Natural killer cell treated with Interleukin-12 subunit alpha and Interleukin-12 subunit beta and Interleukin-15 and Interleukin-18, amount 100 ng/mL, for 72 hours (primary cell): Measurements from ENCODE around the gene GLTP. TPM values are rescaled to one million over a fixed set of nuclear protein-coding genes. Genes with fewer than 3 reads are reported as not detected.
A peak's percentile ranks its signal among the peaks of the same experiment; 100 is the strongest.

Experiments
- ATAC-seq, 2 donors: fragments of 150-1000 bp; cut with Tn5 transposase in 1 of 2; sonication (Bioruptor Pico), chemical (Tn5 transposase) in 1 of 2; 2 replicates each; pipeline ENCODE4 v1.10.0; 2021
- DNase-seq: peaks from one replicate; pipeline ENCODE4 v3.0.0; 2022; ENCODE audit warnings: low spot score
- H3K27ac Mint-ChIP-seq, 2 donors: 1 replicate in 1 of 2; 2 replicates in 1 of 2; pipeline ENCODE4 v1.8.0; 2022; ENCODE audit warnings: mixed read lengths in 2 of 2, mild to moderate bottlenecking in 1 of 2, moderate library complexity in 1 of 2
- H3K27me3 Mint-ChIP-seq, 2 donors: 1 replicate in 1 of 2; 2 replicates in 1 of 2; pipeline ENCODE4 v1.8.0; 2022; ENCODE audit warnings: mixed read lengths in 2 of 2
- H3K36me3 Mint-ChIP-seq: one replicate; pipeline ENCODE4 v1.8.0; 2022; ENCODE audit warnings: mixed read lengths
- H3K4me1 Mint-ChIP-seq, 2 donors: 1 replicate in 1 of 2; 2 replicates in 1 of 2; pipeline ENCODE4 v1.8.0; 2022; ENCODE audit warnings: low read depth in 2 of 2, mixed read lengths in 2 of 2, mild to moderate bottlenecking in 1 of 2
- H3K4me3 Mint-ChIP-seq: one replicate; pipeline ENCODE4 v1.8.0; 2022; ENCODE audit warnings: mixed read lengths
- H3K9me3 Mint-ChIP-seq: 2 replicates; pipeline ENCODE4 v1.8.0; 2022; ENCODE audit warnings: mixed read lengths
- total RNA-seq, 2 donors: library from RNA; stranded (reverse); gene quantifications; one replicate each; pipeline ENCODE4 v1.2.3, GENCODE V29; 2022

GLTP gene
- total RNA-seq, 2 donors from 2014 or later, result 29.7 to 31.2 TPM

DNA sequence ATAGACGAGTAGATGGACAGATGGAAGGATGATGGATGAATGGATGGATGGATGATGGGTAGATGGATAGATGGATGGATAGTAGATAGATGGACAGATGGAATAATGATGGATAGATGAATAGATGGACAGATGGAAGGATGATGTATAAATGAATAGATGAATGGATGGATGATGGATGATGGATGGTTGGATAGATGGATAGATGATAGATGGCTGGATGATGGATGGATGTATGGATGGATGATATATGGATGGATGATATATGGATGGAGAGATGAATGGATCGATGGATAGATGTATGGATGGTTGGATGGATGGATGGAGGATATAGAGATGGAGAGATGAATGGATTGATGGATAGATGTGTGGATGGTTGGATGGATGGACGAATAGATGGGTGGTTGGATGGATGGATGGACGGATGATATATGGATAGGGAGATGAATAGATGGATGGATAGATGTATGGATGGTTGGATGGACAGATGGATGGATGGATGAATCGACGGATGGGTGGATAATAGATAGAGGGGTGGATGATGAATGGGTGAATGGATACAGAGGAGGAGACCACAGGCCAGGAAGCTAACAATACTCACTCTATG lies 66.4 kb downstream of the GLTP start:
- Mint-ChIP-seq H3K4me3 (no peak overlapping the region), H3K36me3 (no peaks in the 10 kb centered on the region), H3K27ac (no peak overlapping the region), H3K9me3 (no peaks in the 10 kb centered on the region), H3K27me3 (no peaks in the 10 kb centered on the region), H3K4me1 (no peaks in the 10 kb centered on the region)
- DNase-seq (no peak), ATAC-seq (no peak)

DNA sequence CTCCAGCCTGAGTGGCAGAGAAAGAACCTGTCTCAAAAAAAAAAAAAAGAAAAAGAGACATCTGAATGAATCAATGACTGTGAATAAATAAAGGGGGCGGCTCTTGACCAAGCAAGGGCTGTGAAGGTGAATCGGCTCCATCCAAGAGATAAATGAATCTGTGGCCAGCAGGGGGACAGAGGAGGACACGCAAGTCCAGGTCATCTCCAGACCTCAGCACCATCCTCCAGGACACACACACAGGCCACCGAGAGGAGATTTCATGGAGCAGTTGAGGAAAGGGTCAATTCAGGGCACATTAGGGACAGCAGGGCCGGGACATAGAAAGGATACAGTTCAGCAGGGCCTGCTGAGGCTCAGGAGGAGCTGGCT lies 68.7 kb downstream of the GLTP start:
- Mint-ChIP-seq H3K9me3 (no peaks in the 10 kb centered on the region), H3K4me1 (no peaks in the 10 kb centered on the region), H3K4me3 (no peak overlapping the region), H3K27me3 (no peaks in the 10 kb centered on the region), H3K27ac (no peak overlapping the region), H3K36me3 (no peaks in the 10 kb centered on the region)
- DNase-seq, result no peak
- ATAC-seq, result no peak

DNA sequence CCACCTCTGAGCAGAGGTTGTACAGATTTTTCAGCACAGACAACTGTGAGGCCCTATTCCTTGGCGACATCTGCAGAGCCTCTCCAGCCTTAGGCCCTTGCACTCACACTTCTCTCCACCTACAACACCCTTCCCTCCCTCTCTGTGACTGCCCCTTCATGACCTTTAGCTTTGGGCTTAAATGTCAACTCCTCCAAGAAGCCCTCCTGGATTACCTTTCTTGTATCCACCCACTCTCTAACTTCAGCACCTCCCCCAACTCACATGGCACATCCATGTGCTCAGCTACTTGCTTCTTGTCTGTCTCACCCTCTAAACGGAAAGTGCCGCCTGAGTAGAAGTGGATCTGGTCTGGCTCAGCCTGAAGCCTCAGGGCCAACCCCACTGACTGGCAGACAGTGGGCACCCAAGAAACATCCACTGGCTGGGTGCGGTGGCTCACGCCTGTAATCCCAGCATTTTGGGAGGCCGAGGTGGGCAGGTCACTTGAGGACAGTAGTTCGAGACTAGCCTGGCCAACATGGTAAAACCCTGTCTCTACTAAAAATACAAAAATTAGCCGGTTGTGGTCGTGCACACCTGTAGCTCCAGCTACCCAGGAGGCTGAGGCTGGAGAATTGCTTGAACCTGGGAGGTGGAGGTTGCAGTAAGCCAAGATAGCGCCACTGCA lies 69.3 kb downstream of the GLTP start:
- Mint-ChIP-seq H3K4me1 (no peaks in the 10 kb centered on the region), H3K27ac (no peak overlapping the region), H3K9me3 (no peaks in the 10 kb centered on the region), H3K36me3 (no peaks in the 10 kb centered on the region), H3K27me3 (no peaks in the 10 kb centered on the region), H3K4me3 (no peak overlapping the region)
- DNase-seq, result no peak
- no peak for ATAC-seq

DNA sequence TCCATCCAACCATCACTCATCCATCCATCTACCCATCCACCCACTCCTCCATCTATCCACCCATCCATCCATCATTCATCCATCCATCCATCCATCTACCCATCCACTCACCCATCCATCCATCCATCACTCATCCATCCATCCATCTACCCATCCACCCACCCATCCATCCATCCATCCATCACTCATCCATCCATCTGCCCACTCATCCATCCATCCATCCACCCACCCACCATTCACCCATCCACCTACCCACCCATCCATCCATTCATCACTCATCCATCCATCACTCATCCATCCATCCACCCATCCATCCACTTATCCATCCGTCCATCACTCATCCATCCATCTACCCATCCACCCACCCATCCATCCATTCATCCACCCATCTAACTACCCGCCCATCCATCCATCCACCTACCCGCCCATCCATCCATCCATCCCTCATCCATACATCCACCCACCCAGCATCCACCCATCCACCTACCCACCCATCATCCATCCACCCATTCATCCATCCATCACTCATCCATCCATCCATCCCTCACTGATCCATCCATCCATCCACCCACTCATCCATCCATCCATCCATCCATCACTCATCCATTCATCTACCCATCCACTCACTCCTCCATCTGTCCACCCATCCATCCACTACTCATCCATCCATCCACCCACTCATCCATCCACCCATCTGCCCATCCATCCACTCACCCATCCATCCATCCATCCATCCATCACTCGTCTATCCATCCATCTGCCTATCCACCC lies 71.3 kb downstream of the GLTP start:
- Mint-ChIP-seq H3K4me1 (no peaks in the 10 kb centered on the region), H3K9me3 (no peaks in the 10 kb centered on the region), H3K27me3 (no peaks in the 10 kb centered on the region), H3K4me3 (no peak overlapping the region), H3K36me3 (no peaks in the 10 kb centered on the region), H3K27ac (no peak overlapping the region)
- DNase-seq (no peak), ATAC-seq (no peak)

- Mint-ChIP-seq H3K9me3 (no peaks in the 10 kb centered on the region), H3K27me3 (no peaks in the 10 kb centered on the region), H3K4me1 (no peaks in the 10 kb centered on the region), H3K27ac (no peak overlapping the region), H3K36me3 (no peaks in the 10 kb centered on the region), H3K4me3 (no peak overlapping the region)
- no peak for ATAC-seq
- DNase-seq, result no peak
Observed at GRCh38 chr12:109807954-109808643, 72.2 kb downstream of the GLTP start.

DNA sequence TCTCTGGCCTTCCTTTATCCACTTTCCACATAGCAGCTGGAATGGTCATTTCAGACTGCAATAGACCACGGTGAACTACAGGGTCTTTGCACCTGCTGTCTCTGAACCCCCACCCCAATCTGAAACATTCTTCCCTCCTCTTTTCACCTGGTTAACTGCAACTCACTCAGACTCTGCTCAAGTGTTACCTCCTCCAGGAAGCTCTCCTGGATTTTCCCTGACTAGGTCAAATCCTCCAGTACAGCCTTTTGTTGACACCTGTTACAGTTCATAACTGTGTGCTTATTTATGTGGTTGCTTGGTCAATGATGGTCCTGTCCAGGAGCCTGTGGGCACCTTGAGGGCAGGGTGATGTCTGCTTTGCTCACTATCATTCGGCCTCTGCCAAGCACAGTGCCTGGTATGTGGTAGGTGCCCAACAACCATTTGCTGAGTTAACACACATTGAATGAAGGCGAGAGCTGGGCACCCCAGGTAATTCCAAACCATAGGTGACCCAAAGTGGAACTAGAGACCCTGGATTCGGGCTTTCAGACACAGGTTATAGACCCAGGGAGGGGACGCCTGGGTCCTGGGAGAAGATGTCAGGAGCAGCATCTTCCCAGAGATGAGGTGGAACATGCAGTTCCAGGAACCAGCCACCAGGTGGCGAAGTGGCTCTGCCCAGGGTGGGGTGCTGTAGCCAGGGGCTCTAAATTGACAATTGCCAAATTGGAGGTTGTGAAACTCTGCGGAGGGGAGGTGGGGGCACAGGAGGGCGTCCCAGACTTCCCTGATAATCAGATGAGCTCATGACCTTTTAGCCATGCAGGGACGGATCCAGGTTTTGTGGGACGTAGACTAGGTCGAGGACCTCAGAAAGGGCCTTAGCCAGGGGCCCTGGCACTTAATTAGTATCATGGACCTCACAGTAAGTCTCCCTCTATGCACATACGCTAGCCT lies 75.2 kb downstream of the GLTP start:
- Mint-ChIP-seq H3K4me1 (no peaks in the 10 kb centered on the region), H3K27ac (no peak overlapping the region)

DNA sequence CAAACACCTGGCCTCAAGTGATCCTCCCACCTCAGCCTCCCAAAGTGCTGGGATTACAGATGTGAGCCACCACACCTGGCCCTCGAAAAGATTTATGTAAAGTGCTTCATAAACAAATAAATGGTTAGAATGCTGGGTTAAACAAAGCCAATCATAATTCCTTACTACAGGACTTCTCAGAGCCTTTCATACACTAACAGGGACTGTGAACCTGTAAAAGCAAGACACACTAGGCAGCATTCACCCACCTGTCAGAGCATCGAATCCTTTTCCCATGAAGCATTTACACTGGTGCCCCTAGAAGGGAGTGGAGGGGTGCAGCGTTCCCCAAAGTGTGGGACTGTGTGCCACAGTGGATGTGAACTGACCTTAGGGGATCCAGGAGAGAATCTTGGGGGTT lies 76.7 kb downstream of the GLTP start:
- Mint-ChIP-seq H3K27me3 (no peaks in the 10 kb centered on the region), H3K27ac (no peak overlapping the region), H3K4me1 (no peaks in the 10 kb centered on the region), H3K36me3 (no peaks in the 10 kb centered on the region), H3K4me3 (no peak overlapping the region), H3K9me3 (no peaks in the 10 kb centered on the region)
- no peak for DNase-seq
- ATAC-seq, result no peak

More for the DNA sequence above, 75.2 kb downstream of the GLTP start:
- Mint-ChIP-seq H3K9me3 (no peaks in the 10 kb centered on the region), H3K27me3 (no peaks in the 10 kb centered on the region), H3K36me3 (no peaks in the 10 kb centered on the region), H3K4me3 (no peak overlapping the region)
- DNase-seq (peak; percentile 71), ATAC-seq (peak; percentile 70 to 81)

DNA sequence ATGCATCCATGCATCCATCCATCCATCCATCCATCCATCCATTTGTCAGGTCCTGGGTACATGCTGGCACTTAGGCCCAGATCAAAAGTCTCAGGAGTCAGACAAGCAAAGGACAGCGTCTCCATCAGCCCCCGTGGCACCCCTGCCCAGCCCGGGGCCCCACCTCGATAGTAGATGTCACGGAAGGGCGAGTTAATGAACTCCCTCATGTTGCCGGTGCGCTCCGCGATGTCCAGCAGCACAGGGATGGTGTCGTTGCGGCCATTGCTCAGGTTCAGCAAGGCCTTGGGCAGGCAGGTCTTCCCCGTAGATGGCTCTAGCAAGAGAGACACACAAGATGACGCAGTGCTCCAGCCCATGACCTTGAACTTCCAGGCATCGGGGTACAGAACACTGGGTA lies 77.5 kb downstream of the GLTP start:
- no peak overlapping the region for H3K27ac Mint-ChIP-seq
- no peak overlapping the region for H3K4me3 Mint-ChIP-seq
- no peaks in the 10 kb centered on the region for H3K4me1 Mint-ChIP-seq
- ATAC-seq (no peak), DNase-seq (no peak)
- no peaks in the 10 kb centered on the region for H3K9me3 Mint-ChIP-seq
- no peaks in the 10 kb centered on the region for H3K36me3 Mint-ChIP-seq
- H3K27me3 Mint-ChIP-seq, result no peaks in the 10 kb centered on the region

Other genes starting within 250 kb of the GLTP start
- 1 to 10 TPM; 1.2 to 1.8 TPM for gene FAM222A, start 166.7 kb downstream of the GLTP start, total RNA-seq
- not detected for gene TRPV4, start 47.1 kb downstream of the GLTP start, total RNA-seq
- 10 to 100 TPM; 20.5 to 31.1 TPM for gene TCHP, start 19.7 kb upstream of the GLTP start, total RNA-seq
- gene GIT2, start 115.8 kb upstream of the GLTP start, total RNA-seq, result 10 to 100 TPM; 87.5 to 94.2 TPM
- 10 to 100 TPM; 65.0 to 81.8 TPM for gene ANKRD13A, start 118.9 kb upstream of the GLTP start, total RNA-seq
- 10 to 100 TPM; 10.1 to 12.3 TPM for gene C12orf76, start 168.0 kb upstream of the GLTP start, total RNA-seq
- 1 to 10 TPM; 2.3 to 3.5 TPM for gene IFT81, start 243.8 kb upstream of the GLTP start, total RNA-seq